ENCODE measurements around the gene TMEM115.
A peak's percentile ranks its signal among the peaks of the same experiment; 100 is the strongest.

Gene TMEM115, protein sequence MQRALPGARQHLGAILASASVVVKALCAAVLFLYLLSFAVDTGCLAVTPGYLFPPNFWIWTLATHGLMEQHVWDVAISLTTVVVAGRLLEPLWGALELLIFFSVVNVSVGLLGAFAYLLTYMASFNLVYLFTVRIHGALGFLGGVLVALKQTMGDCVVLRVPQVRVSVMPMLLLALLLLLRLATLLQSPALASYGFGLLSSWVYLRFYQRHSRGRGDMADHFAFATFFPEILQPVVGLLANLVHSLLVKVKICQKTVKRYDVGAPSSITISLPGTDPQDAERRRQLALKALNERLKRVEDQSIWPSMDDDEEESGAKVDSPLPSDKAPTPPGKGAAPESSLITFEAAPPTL

DNA sequence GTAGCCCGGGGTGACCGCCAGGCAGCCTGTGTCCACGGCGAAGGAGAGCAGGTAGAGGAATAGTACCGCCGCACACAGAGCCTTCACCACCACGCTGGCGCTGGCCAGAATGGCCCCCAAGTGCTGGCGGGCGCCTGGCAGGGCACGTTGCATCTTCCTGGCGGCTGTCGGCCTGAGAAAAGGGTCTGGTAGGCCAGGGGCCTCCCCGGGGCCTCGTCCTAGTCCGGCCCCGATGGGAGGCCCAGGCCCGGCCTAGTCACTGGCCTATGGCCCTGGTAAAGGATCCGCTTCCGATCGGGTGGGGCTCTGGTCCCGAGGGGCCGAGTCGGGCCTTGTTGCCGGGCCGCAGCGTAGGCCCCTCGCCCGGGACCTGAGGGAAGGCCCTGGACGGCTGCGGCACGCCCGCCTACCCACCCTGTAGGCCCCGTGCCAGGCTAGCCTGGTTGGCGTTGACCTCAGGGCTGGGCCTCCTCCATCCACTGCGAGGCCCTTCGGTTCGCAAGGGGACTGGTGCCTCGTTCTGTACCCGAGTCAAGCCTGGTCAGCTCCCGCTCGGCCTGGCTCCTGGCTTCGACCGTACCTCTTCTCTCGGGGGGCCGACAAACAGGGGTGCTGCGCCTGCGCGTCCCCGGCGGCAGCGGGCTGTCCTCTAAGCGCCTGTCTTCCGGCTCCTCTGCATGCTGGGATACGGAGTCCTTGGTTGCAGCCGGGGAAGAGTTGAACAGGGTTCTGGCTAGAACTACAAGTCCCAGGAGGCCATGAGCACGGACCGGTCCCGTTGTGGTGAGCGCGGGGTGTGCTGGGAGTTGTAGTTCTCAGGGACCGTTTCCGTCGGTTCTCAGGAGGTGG, at the start of gene TMEM115:
TSS of gene TMEM115 (minus strand) at position 611 of the 849 bp plus-strand sequence. CDS start at position 153, 458 bp downstream.
- Histone ChIP-seq H3K9me3 (no peaks in the 10 kb centered on the region), H3K9ac (peak within 1 kb of the TSS; percentile 95), H4K20me1 (peaks cover 50% of the 10 kb centered on the region), H3K36me3 (peaks cover 44% of the 10 kb centered on the region), H3K4me3 (peak within 1 kb of the TSS; percentile 90), H3K27ac (peak within 1 kb of the TSS; percentile 95), H3K4me2 (peak within 1 kb of the TSS; percentile 100), H3K27me3 (no peaks in the 10 kb centered on the region), H3K4me1 (peaks cover 51% of the 10 kb centered on the region)
- TF ChIP-seq Cebpa-rat (IDR thresholded peaks at IDR 0.05) = no peak

DNA sequence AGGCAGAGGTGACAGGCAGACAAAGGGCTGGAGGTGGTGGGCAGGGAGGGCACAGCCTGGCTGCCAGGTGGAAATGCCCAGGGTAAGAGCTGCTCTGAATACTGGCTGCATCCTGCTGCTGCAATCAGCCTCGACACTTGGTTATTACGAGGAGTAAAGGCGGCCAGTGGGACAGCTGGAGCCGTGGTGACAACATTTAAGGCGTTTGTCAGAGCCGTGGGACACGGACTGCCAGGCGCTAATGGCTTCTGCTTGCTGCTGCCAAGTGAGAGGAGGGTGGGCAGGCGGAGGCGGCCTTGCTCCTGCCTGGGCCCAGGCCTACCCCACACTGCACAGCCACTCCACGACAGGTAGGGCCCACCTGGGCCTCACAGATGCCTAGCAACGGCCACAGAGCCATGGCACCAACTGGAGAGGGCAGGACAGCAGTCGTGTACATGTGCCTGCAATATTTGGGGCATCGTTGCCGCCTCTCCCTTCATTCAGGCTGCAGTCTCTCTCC, 49.2 kb upstream of the TMEM115 start:
- no peaks in the 10 kb centered on the region for H3K9me3 ChIP-seq
- no peak overlapping the region for H3K9ac ChIP-seq
- no peak overlapping the region for H3K4me2 ChIP-seq
- H3K27me3 ChIP-seq = no peaks in the 10 kb centered on the region
- H3K27ac ChIP-seq = no peak overlapping the region
- H3K36me3 ChIP-seq = no peaks in the 10 kb centered on the region
- peaks cover 28% of the 10 kb centered on the region for H4K20me1 ChIP-seq
- TF ChIP-seq Cebpa-rat (IDR thresholded peaks at IDR 0.05) = no peak
- H3K4me1 ChIP-seq = no peaks in the 10 kb centered on the region
- no peak overlapping the region for H3K4me3 ChIP-seq

- Histone ChIP-seq H4K20me1 (peaks cover 28% of the 10 kb centered on the region), H3K36me3 (no peaks in the 10 kb centered on the region), H3K4me1 (peaks cover 6% of the 10 kb centered on the region), H3K9ac (no peak overlapping the region), H3K9me3 (no peaks in the 10 kb centered on the region), H3K27me3 (no peaks in the 10 kb centered on the region), H3K27ac (no peak overlapping the region), H3K4me2 (no peak overlapping the region), H3K4me3 (no peak overlapping the region)
- no peak for TF ChIP-seq Cebpa-rat (IDR thresholded peaks at IDR 0.05)
Measured at GRCh38 chr3:50406487-50406886, 47.2 kb upstream of the TMEM115 start.

DNA sequence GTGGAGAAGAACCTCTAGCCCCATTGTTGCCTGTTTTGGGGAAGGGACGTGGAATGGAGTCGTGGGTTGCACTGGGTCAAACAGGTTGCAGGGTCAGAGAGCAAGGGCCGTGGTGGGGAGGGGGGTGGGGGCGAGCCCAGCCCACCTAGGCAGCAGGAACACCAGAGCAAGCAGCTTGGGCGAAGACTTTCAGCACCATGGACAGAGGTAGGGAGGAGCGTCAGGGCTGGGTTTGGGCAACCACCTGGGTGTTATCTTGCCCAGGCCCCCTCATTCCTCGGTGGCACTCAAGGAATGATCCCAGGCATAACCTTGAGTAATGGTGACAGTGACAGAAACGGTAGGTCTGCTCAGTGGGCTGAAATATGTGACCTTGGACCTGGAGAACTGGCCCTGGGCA, 45.9 kb upstream of the TMEM115 start:
- Histone ChIP-seq H3K27me3 (no peaks in the 10 kb centered on the region), H3K9ac (no peak overlapping the region), H4K20me1 (peaks cover 28% of the 10 kb centered on the region), H3K4me3 (no peak overlapping the region), H3K4me2 (no peak overlapping the region), H3K4me1 (peaks cover 10% of the 10 kb centered on the region), H3K27ac (no peak overlapping the region), H3K9me3 (no peaks in the 10 kb centered on the region), H3K36me3 (no peaks in the 10 kb centered on the region)
- TF ChIP-seq Cebpa-rat (IDR thresholded peaks at IDR 0.05) = no peak

DNA sequence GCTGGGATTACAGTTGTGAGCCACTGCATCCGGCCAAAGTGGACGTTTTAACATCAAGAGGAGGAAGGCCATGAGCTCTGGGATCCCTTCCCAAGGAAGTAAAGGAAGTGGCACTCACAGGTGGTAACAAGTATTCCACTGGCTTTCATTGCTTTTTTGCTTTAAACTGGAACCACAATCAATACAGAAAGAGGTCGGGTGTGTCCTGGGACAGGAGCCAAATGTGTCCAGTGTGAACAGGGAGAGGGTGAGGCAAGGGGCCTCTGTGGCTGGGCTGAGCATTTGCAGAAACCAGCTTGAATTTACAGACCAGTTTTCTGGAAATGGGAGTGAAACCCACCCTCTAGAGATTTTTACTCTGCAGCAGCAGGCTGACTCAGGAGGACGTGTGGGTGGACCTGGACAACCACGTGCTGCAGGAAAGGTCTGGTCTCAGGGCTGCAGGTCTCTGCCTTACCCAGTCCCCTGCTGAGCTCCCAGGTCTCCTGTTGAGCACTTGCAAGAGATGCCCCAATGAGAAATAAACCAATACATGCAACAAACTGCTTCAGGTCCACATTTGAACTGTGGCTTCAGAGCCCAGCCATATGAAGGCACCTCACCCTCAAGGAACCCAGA, 42.8 kb upstream of the TMEM115 start:
- Histone ChIP-seq H3K4me1 (peaks cover 28% of the 10 kb centered on the region), H3K9me3 (no peaks in the 10 kb centered on the region), H3K4me2 (peak overlapping the region; percentile 43; the same call in 1 of the 2 replicates), H3K4me3 (no peak overlapping the region), H3K27me3 (no peaks in the 10 kb centered on the region), H3K36me3 (no peaks in the 10 kb centered on the region), H3K9ac (no peak overlapping the region), H3K27ac (no peak overlapping the region), H4K20me1 (peaks cover 19% of the 10 kb centered on the region)
- TF ChIP-seq Cebpa-rat (IDR thresholded peaks at IDR 0.05) = no peak

GRCh38 chr3:50396502-50396901, 37.2 kb upstream of the TMEM115 start:
- no peak overlapping the region for H3K4me2 ChIP-seq
- no peaks in the 10 kb centered on the region; the same call in 1 of the 2 replicates for H4K20me1 ChIP-seq
- H3K4me1 ChIP-seq = peaks cover 45% of the 10 kb centered on the region
- no peaks in the 10 kb centered on the region for H3K36me3 ChIP-seq
- H3K4me3 ChIP-seq = no peak overlapping the region
- H3K27ac ChIP-seq = no peak overlapping the region
- TF ChIP-seq Cebpa-rat (IDR thresholded peaks at IDR 0.05) = no peak
- H3K9me3 ChIP-seq = no peaks in the 10 kb centered on the region
- H3K9ac ChIP-seq = no peak overlapping the region
- H3K27me3 ChIP-seq = no peaks in the 10 kb centered on the region

- H3K27ac ChIP-seq = no peak overlapping the region
- no peaks in the 10 kb centered on the region for H3K27me3 ChIP-seq
Measured at GRCh38 chr3:50395070-50395860, 35.9 kb upstream of the TMEM115 start.

DNA sequence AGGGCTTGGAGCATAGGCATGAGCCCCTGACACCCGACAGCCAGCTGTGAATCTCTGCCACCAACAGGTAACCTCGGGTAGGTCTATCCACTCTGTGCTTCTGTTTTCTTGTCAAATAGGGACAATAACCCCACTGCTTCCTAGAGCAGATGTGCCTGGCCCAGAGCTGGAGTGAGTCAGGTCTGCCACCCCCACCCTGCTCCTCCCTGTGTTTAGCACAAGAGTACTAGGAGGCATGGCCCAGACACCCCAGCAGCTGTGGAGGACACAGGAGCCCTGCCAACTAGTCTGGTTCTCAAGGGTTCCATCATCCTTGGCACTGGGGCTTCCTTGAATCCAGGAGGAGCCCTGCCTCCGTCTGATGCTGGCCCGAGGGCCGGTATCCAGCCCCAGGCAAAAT, 33.7 kb upstream of the TMEM115 start:
- H3K9ac ChIP-seq = no peak overlapping the region
- H3K4me3 ChIP-seq = no peak overlapping the region
- peaks cover 33% of the 10 kb centered on the region for H3K4me1 ChIP-seq
- no peaks in the 10 kb centered on the region for H3K36me3 ChIP-seq
- no peaks in the 10 kb centered on the region for H3K27me3 ChIP-seq
- no peaks in the 10 kb centered on the region for H3K9me3 ChIP-seq
- no peak for TF ChIP-seq Cebpa-rat (IDR thresholded peaks at IDR 0.05)
- no peaks in the 10 kb centered on the region; the same call in 1 of the 2 replicates for H4K20me1 ChIP-seq
- no peak overlapping the region for H3K27ac ChIP-seq
- no peak overlapping the region for H3K4me2 ChIP-seq

More at GRCh38 chr3:50395070-50395860, 35.9 kb upstream of the TMEM115 start:
- H4K20me1 ChIP-seq = no peaks in the 10 kb centered on the region; the same call in 1 of the 2 replicates
- H3K9me3 ChIP-seq = no peaks in the 10 kb centered on the region
- H3K9ac ChIP-seq = no peak overlapping the region
- H3K4me2 ChIP-seq = 0 out of 2 replicates have a peak overlapping the region, but pooled peaks have one; percentile 14
- no peaks in the 10 kb centered on the region for H3K36me3 ChIP-seq
- H3K4me3 ChIP-seq = no peak overlapping the region
- no peak for TF ChIP-seq Cebpa-rat (IDR thresholded peaks at IDR 0.05)
- H3K4me1 ChIP-seq = peaks cover 41% of the 10 kb centered on the region
